H9 (cell line): Measurements from ENCODE around the gene SNX2. TPM values are rescaled to one million over a fixed set of nuclear protein-coding genes. Genes with fewer than 3 reads are reported as not detected.

Experiments used
- DNase-seq: peaks from one replicate; pipeline ENCODE4 v3.0.0-alpha.2; 2017
- H2AFZ ChIP-seq: one replicate; pipeline ENCODE4 v1.6.1; 2013; ENCODE audit warnings: mild to moderate bottlenecking, low read length, control low read depth, moderate library complexity
- H2AK5ac ChIP-seq: 2 replicates; pipeline ENCODE4 v1.6.1; 2013; ENCODE audit warnings: low read length, control low read depth, mixed read lengths; ENCODE audit not compliant: insufficient read length
- H2BK120ac ChIP-seq: one replicate; pipeline ENCODE4 v1.6.1; 2013; ENCODE audit warnings: low read depth, mild to moderate bottlenecking, low read length, control low read depth, inconsistent platforms; ENCODE audit not compliant: poor library complexity, severe bottlenecking
- H2BK12ac ChIP-seq: 2 replicates; pipeline ENCODE4 v1.6.1; 2013; ENCODE audit warnings: low read length, control low read depth, mixed read lengths, low read depth; ENCODE audit not compliant: insufficient read length
- H2BK15ac ChIP-seq: 2 replicates; pipeline ENCODE4 v1.6.1; 2013; ENCODE audit warnings: low read depth, low read length, control low read depth
- H2BK20ac ChIP-seq: one replicate; pipeline ENCODE4 v1.6.1; 2013; ENCODE audit warnings: low read depth, mild to moderate bottlenecking, low read length, control low read depth, inconsistent platforms; ENCODE audit not compliant: poor library complexity, severe bottlenecking
- H2BK5ac ChIP-seq: 2 replicates; pipeline ENCODE4 v1.6.1; 2013; ENCODE audit warnings: low read length, control low read depth, mixed read lengths; ENCODE audit not compliant: insufficient read length
- H3K14ac ChIP-seq: 2 replicates; pipeline ENCODE4 v1.6.1; 2013; ENCODE audit warnings: low read length, control low read depth; ENCODE audit not compliant: insufficient read depth
- H3K18ac ChIP-seq: 2 replicates; pipeline ENCODE4 v1.6.1; 2013; ENCODE audit warnings: low read depth, mild to moderate bottlenecking, mixed read lengths, low read length, control low read depth; ENCODE audit not compliant: insufficient read length
- H3K23ac ChIP-seq: 2 replicates; pipeline ENCODE4 v1.6.1; 2013; ENCODE audit warnings: low read length, control low read depth, mixed read lengths, low read depth; ENCODE audit not compliant: insufficient read length
- H3K23me2 ChIP-seq: 2 replicates; pipeline ENCODE4 v1.6.1; 2013; ENCODE audit warnings: low read depth, mild to moderate bottlenecking, mixed read lengths, low read length, control low read depth; ENCODE audit not compliant: insufficient read length, poor library complexity, severe bottlenecking
- H3K27ac ChIP-seq: 2 replicates; pipeline ENCODE4 v1.5.1; 2013; ENCODE audit warnings: low read length, control low read depth, mixed read lengths, low read depth; ENCODE audit not compliant: insufficient read length
- H3K27me3 ChIP-seq: 2 replicates; pipeline ENCODE4 v1.6.1; 2013; ENCODE audit warnings: low read length, control low read depth, inconsistent platforms; ENCODE audit not compliant: insufficient read depth
- H3K4ac ChIP-seq: 2 replicates; pipeline ENCODE4 v1.6.1; 2013; ENCODE audit warnings: low read depth, mild to moderate bottlenecking, control low read depth, inconsistent platforms, low read length, moderate library complexity
- H3K4me1 ChIP-seq: 2 replicates; pipeline ENCODE4 v1.6.1; 2013; ENCODE audit warnings: low read length, control low read depth, inconsistent platforms; ENCODE audit not compliant: insufficient read depth
- H3K4me2 ChIP-seq: 2 replicates; pipeline ENCODE4 v1.6.1; 2013; ENCODE audit warnings: low read length, control low read depth, mixed read lengths; ENCODE audit not compliant: insufficient read length, insufficient read depth
- H3K56ac ChIP-seq: 2 replicates; pipeline ENCODE4 v1.6.1; 2013; ENCODE audit warnings: low read depth, mild to moderate bottlenecking, mixed read lengths, low read length, control low read depth; ENCODE audit not compliant: insufficient read length
- H3K79me1 ChIP-seq: 2 replicates; pipeline ENCODE4 v1.6.1; 2013; ENCODE audit warnings: low read depth, mild to moderate bottlenecking, moderate library complexity, low read length, control low read depth, inconsistent platforms; ENCODE audit not compliant: insufficient read depth, poor library complexity, severe bottlenecking
- H3K79me2 ChIP-seq: 2 replicates; pipeline ENCODE4 v1.6.1; 2013; ENCODE audit warnings: low read length, control low read depth, inconsistent platforms; ENCODE audit not compliant: insufficient read depth
- H3K9ac ChIP-seq: 2 replicates; pipeline ENCODE4 v1.6.1; 2013; ENCODE audit warnings: low read length, control low read depth, mixed read lengths; ENCODE audit not compliant: insufficient read length; ENCODE audit errors: extremely low read depth
- H3K9me3 ChIP-seq: one replicate; pipeline ENCODE4 v1.6.1; 2013; ENCODE audit warnings: low read depth, low read length, inconsistent platforms; ENCODE audit not compliant: control insufficient read depth
- H3T11ph ChIP-seq: one replicate; pipeline ENCODE4 v1.6.1; 2013; ENCODE audit warnings: mild to moderate bottlenecking, low read length, control low read depth, inconsistent platforms
- H4K20me1 ChIP-seq: one replicate; pipeline ENCODE4 v1.6.1; 2013; ENCODE audit not compliant: control insufficient read depth, insufficient read length, insufficient read depth
- H4K5ac ChIP-seq: 2 replicates; pipeline ENCODE4 v1.6.1; 2013; ENCODE audit warnings: low read depth, mild to moderate bottlenecking, mixed read lengths, low read length, control low read depth; ENCODE audit not compliant: insufficient read length
- H4K8ac ChIP-seq: replicated peaks from 2 replicates; pipeline ENCODE4 v1.6.1; 2013; ENCODE audit warnings: low read length, control low read depth, mixed read lengths, low read depth; ENCODE audit not compliant: insufficient read length
- H4K91ac ChIP-seq: 2 replicates; pipeline ENCODE4 v1.6.1; 2013; ENCODE audit warnings: low read depth, mild to moderate bottlenecking, moderate library complexity, mixed read lengths, low read length, control low read depth; ENCODE audit not compliant: insufficient read length
- H3K27ac Mint-ChIP-seq, 3 experiments: 2 replicates in 2 of 3; 3 replicates in 1 of 3; pipeline ENCODE4 v1.8.0; 2020 to 2021; ENCODE audit warnings: mixed read lengths in 3 of 3, mild to moderate bottlenecking in 1 of 3, moderate library complexity in 1 of 3
- H3K27me3 Mint-ChIP-seq: 2 replicates; pipeline ENCODE4 v1.8.0; 2021; ENCODE audit warnings: low read depth, mild to moderate bottlenecking, moderate library complexity, mixed read lengths
- H3K36me3 Mint-ChIP-seq, 3 experiments: 2 replicates in 2 of 3; 3 replicates in 1 of 3; pipeline ENCODE4 v1.8.0; 2020 to 2021; ENCODE audit warnings: low read depth in 3 of 3, mixed read lengths in 3 of 3; ENCODE audit not compliant: insufficient read depth in 1 of 3
- H3K4me1 Mint-ChIP-seq, 2 experiments: 2 replicates each; pipeline ENCODE4 v1.8.0; 2020; ENCODE audit warnings: mixed read lengths in 2 of 2
- H3K4me3 Mint-ChIP-seq, 2 experiments: 2 replicates in 1 of 2; 3 replicates in 1 of 2; pipeline ENCODE4 v1.8.0; 2020 to 2021; ENCODE audit warnings: mild to moderate bottlenecking in 2 of 2, mixed read lengths in 2 of 2, moderate library complexity in 1 of 2
- H3K9me3 Mint-ChIP-seq, 2 experiments: 2 replicates in 1 of 2; 3 replicates in 1 of 2; pipeline ENCODE4 v1.8.0; 2020; ENCODE audit warnings: mild to moderate bottlenecking in 2 of 2, mixed read lengths in 2 of 2, moderate library complexity in 1 of 2
- CTCF ChIP-seq: fragments of 200-600 bp; sonication (generic); conservative IDR thresholded peaks from 3 replicates; pipeline ENCODE4 v1.8.0; 2021; ENCODE audit warnings: antibody characterized with exemption, mild to moderate bottlenecking
- WGBS: extraction: QIAGEN DNeasy Blood & Tissue Kit; methylation state at CpG from one replicate; pipeline ENCODE4 v1.1.7; 2013; ENCODE audit warnings: missing lambda C conversion rate, low lambda C conversion rate, mixed read lengths; ENCODE audit not compliant: insufficient read length; ENCODE audit errors: extremely low coverage; 5-methylcytosine and 5-hydroxymethylcytosine counted together
- total RNA-seq: library from RNA; stranded (reverse); gene quantifications from 2 replicates; pipeline ENCODE4 v1.2.1, GENCODE V29; 2021

Gene SNX2
- total RNA-seq, 1 experiment from 2014 or later = 62.6 TPM

GRCh38 chr5:122730456-122730855 is 44.4 kb upstream of the SNX2 start:
- H3K27me3 ChIP-seq = no peaks in the 10 kb centered on the region
- no peak overlapping the region for H3K14ac ChIP-seq
- no peak overlapping the region for H3K4me2 ChIP-seq
- H3K18ac ChIP-seq = no peak overlapping the region
- no peak overlapping the region for H2BK120ac ChIP-seq
- H3K79me1 ChIP-seq = no peaks in the 10 kb centered on the region
- no peak overlapping the region for H4K8ac ChIP-seq
- WGBS = no CpG with 5 or more reads among the region's 1 CpG
- no peak overlapping the region for H3K9ac ChIP-seq
- no peak for TF ChIP-seq CTCF
- no peak overlapping the region for H3K27ac ChIP-seq
- H2AFZ ChIP-seq = no peak overlapping the region
- H3T11ph ChIP-seq = no peak overlapping the region
- no peaks in the 10 kb centered on the region for H3K79me2 ChIP-seq
- Mint-ChIP-seq H3K36me3 (no peaks in the 10 kb centered on the region), H3K4me3 (no peak overlapping the region), H3K4me1 (no peaks in the 10 kb centered on the region), H3K27me3 (no peaks in the 10 kb centered on the region), H3K9me3 (peaks cover 0 to 3% of the 10 kb centered on the region in 2 experiments; a peak in 1 of 5 replicates), H3K27ac (no peak overlapping the region)
- no peaks in the 10 kb centered on the region for H3K4me1 ChIP-seq
- H4K91ac ChIP-seq = no peak overlapping the region
- H2BK5ac ChIP-seq = no peak overlapping the region
- H3K23me2 ChIP-seq = no peaks in the 10 kb centered on the region
- no peaks in the 10 kb centered on the region for H3K9me3 ChIP-seq
- no peak overlapping the region for H2BK15ac ChIP-seq
- H4K5ac ChIP-seq = no peak overlapping the region
- no peak overlapping the region for H3K23ac ChIP-seq
- H3K56ac ChIP-seq = no peak overlapping the region
- H4K20me1 ChIP-seq = no peaks in the 10 kb centered on the region
- H2AK5ac ChIP-seq = no peak overlapping the region
- no peak overlapping the region for H2BK12ac ChIP-seq
- no peak for DNase-seq
- H2BK20ac ChIP-seq = no peak overlapping the region
- H3K4ac ChIP-seq = no peak overlapping the region
